PC-3 (cell line): ENCODE data around the gene CUL2. TPM values are rescaled to one million over a fixed set of nuclear protein-coding genes. Genes with fewer than 3 reads are reported as not detected.

Experiments
- ATAC-seq: fragments of 200-7000 bp; cut with Tn5 transposase; 2 replicates; pipeline ENCODE4 v1.9.1; 2020; ENCODE audit warnings: mild to moderate bottlenecking, moderate library complexity
- BruUV-seq: library from RNA; stranded (reverse); fragments of 400-500 nt; replicated peaks from 2 replicates; lab custom pipeline; 2021; lab: Mats Ljungman, UMichigan
- CTCF ChIA-PET: fragments of 300-600 bp; sonication (Branson Sonifier 250); formaldehyde crosslinking; loops from one replicate; lab custom pipeline; 2022; ENCODE audit warnings: antibody characterized with exemption; lab: Charles Lee
- POLR2A ChIA-PET: fragments of 300-600 bp; sonication (Branson Sonifier 250); formaldehyde crosslinking; loops from one replicate; lab custom pipeline; 2022; ENCODE audit warnings: antibody characterized with exemption; ENCODE audit not compliant: unreplicated experiment; lab: Charles Lee
- DNase-seq: peaks from one replicate; pipeline ENCODE4 v3.0.0-alpha.2; 2015
- H2AFZ ChIP-seq: fragments of 300-600 bp; sonication (generic); 2 replicates; pipeline ENCODE4 v1.6.0; 2016; ENCODE audit warnings: antibody characterized with exemption, low read length
- H3F3A ChIP-seq: fragments of 300-600 bp; sonication (generic); one replicate; pipeline ENCODE4 v1.6.0; 2017; ENCODE audit warnings: antibody characterized with exemption, low read length, control low read depth, mild to moderate bottlenecking; ENCODE audit not compliant: unreplicated experiment
- H3K27ac ChIP-seq: fragments of 300-600 bp; sonication (generic); 2 replicates; pipeline ENCODE4 v1.5.1; 2016; ENCODE audit warnings: mild to moderate bottlenecking, low read length
- H3K27me3 ChIP-seq: fragments of 300-600 bp; sonication (generic); 2 replicates; pipeline ENCODE4 v1.6.1; 2016; ENCODE audit warnings: low read length, mixed read lengths
- H3K36me3 ChIP-seq: fragments of 300-600 bp; sonication (generic); 2 replicates; pipeline ENCODE4 v1.6.1; 2016; ENCODE audit warnings: low read depth, mixed run types, low read length, mixed read lengths
- H3K4me1 ChIP-seq: fragments of 300-600 bp; sonication (generic); 2 replicates; pipeline ENCODE4 v1.5.1; 2016; ENCODE audit warnings: low read length; ENCODE audit not compliant: insufficient read depth
- H3K4me2 ChIP-seq: fragments of 300-600 bp; sonication (generic); 2 replicates; pipeline ENCODE4 v1.6.0; 2016; ENCODE audit warnings: low read length
- H3K4me3 ChIP-seq: fragments of 300-600 bp; sonication (generic); 2 replicates; pipeline ENCODE4 v1.5.1; 2016; ENCODE audit warnings: mild to moderate bottlenecking, low read length, mixed read lengths
- H3K79me2 ChIP-seq: fragments of 300-600 bp; sonication (generic); 2 replicates; pipeline ENCODE4 v1.6.1; 2017; ENCODE audit warnings: low read length, mixed read lengths
- H3K9ac ChIP-seq: fragments of 300-600 bp; sonication (generic); 2 replicates; pipeline ENCODE4 v1.6.0; 2016; ENCODE audit warnings: mild to moderate bottlenecking, low read length
- H3K9me2 ChIP-seq: fragments of 300-600 bp; sonication (generic); replicated peaks from 2 replicates; pipeline ENCODE4 v1.6.1; 2016; ENCODE audit warnings: mixed run types, low read length, mixed read lengths
- H3K9me3 ChIP-seq: fragments of 300-600 bp; sonication (generic); 2 replicates; pipeline ENCODE4 v1.6.1; 2016; ENCODE audit warnings: low read length, mixed read lengths
- H4K20me1 ChIP-seq: fragments of 300-600 bp; sonication (generic); 2 replicates; pipeline ENCODE4 v1.6.1; 2016; ENCODE audit warnings: low read length, mixed read lengths
- EZH2 ChIP-seq: fragments of 300-600 bp; sonication (generic); IDR thresholded peaks from one replicate; pipeline ENCODE4 v1.6.1; 2017; ENCODE audit warnings: antibody characterized with exemption, mild to moderate bottlenecking, low read length; ENCODE audit not compliant: unreplicated experiment
- EZH2phosphoT487 ChIP-seq: fragments of 300-600 bp; sonication (generic); IDR thresholded peaks from 2 replicates; pipeline ENCODE4 v1.6.1; 2018; ENCODE audit warnings: mild to moderate bottlenecking, antibody characterized with exemption, low read length, borderline replicate concordance
- intact Hi-C: fragments of 100-400 bp; cut with micrococcal nuclease; formaldehyde crosslinking; loops from 2 replicates; pipeline ENCODE4 v1.9.0; 2023
- total RNA-seq: library from RNA; depleted of rRNA; stranded (reverse); fragments of >200 nt; gene quantifications from 2 replicates; pipeline ENCODE4 v1.2.3, GENCODE V29; 2014
- TF ChIP-seq, protein P1 (sequence below): fragments of 300-600 bp; sonication (generic); conservative IDR thresholded peaks from 2 replicates; pipeline ENCODE4 v1.5.1; 2017; ENCODE audit warnings: antibody characterized with exemption, low read depth, mild to moderate bottlenecking, low read length

CUL2 gene
- total RNA-seq, 1 experiment from 2014 or later: 129 TPM

DNA sequence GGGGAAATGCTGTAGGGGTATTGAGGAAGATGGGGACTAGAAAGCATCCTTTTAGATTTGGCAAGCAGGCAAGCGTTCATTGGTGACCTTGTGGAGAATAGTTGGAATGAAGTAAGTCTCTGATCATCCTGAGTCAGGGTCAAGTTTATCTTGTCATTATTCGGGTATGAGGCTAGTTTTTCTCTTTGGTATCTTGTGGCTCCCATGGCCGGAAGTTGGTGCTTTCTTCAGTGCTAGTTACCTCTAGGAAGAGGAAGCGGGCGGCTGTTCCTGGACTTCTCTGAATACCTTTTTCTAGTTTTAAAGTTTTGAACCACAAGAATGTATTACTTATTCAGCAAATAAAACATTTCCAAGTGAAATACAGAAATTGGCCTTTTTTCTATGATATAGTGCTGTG is 45.7 kb upstream of the CUL2 start:
- Histone ChIP-seq H3K4me2 (no peak overlapping the region), H4K20me1 (peaks cover 9% of the 10 kb centered on the region; the same call in 1 of the 2 replicates), H3K27ac (no peak overlapping the region), H3K79me2 (peaks cover 62% of the 10 kb centered on the region), H3K27me3 (no peaks in the 10 kb centered on the region), H3K9ac (no peak overlapping the region), H3K4me1 (peaks cover 7% of the 10 kb centered on the region), H2AFZ (no peak overlapping the region), H3K9me2 (no peaks in the 10 kb centered on the region), H3K4me3 (no peak overlapping the region), H3K36me3 (no peaks in the 10 kb centered on the region), H3F3A (no peaks in the 10 kb centered on the region), H3K9me3 (no peaks in the 10 kb centered on the region)
- ATAC-seq (no peak), DNase-seq (no peak)
- ChIA-PET POLR2A (no interaction called here), CTCF (no interaction called here)
- TF ChIP-seq EZH2 (no peak), EZH2phosphoT487 (no peak)
- TF ChIP-seq, protein P1, sequence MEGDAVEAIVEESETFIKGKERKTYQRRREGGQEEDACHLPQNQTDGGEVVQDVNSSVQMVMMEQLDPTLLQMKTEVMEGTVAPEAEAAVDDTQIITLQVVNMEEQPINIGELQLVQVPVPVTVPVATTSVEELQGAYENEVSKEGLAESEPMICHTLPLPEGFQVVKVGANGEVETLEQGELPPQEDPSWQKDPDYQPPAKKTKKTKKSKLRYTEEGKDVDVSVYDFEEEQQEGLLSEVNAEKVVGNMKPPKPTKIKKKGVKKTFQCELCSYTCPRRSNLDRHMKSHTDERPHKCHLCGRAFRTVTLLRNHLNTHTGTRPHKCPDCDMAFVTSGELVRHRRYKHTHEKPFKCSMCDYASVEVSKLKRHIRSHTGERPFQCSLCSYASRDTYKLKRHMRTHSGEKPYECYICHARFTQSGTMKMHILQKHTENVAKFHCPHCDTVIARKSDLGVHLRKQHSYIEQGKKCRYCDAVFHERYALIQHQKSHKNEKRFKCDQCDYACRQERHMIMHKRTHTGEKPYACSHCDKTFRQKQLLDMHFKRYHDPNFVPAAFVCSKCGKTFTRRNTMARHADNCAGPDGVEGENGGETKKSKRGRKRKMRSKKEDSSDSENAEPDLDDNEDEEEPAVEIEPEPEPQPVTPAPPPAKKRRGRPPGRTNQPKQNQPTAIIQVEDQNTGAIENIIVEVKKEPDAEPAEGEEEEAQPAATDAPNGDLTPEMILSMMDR: no peak
- intact Hi-C loops: no loop called here
- BruUV-seq: no TSS peak

DNA sequence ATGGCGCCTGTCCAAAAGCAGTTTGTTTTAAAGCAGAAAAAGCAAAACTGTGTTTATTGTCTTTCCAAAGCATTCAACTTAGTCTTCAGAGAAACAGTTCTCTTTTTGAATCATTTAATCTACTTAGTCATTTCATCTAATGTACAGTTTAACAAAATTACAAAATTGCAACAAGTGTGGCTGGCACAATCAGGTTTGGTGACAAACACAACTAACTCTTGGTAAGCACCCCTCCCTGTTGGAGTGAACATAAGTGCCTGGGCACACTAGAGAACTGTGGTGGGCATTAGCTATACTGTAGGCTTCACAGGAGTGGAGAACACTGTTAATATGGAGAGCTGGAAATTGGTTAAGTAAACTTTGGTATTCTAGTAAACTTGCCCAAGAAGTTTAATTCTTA is 43.4 kb upstream of the CUL2 start:
- H3K79me2 ChIP-seq: peaks cover 78% of the 10 kb centered on the region
- peaks cover 22% of the 10 kb centered on the region; the same call in 1 of the 2 replicates for H4K20me1 ChIP-seq
- ChIA-PET CTCF (no interaction called here), POLR2A (no interaction called here)
- no peaks in the 10 kb centered on the region for H3K36me3 ChIP-seq
- H3K4me1 ChIP-seq: peaks cover 30% of the 10 kb centered on the region
- ATAC-seq (no peak), DNase-seq (no peak)
- peaks cover 10% of the 10 kb centered on the region for H3F3A ChIP-seq
- BruUV-seq: no TSS peak
- no peaks in the 10 kb centered on the region for H3K9me2 ChIP-seq
- H3K4me2 ChIP-seq: no peak overlapping the region
- H2AFZ ChIP-seq: no peak overlapping the region
- no peak overlapping the region for H3K4me3 ChIP-seq
- TF ChIP-seq, protein P1: no peak
- TF ChIP-seq EZH2 (no peak), EZH2phosphoT487 (no peak)
- no peaks in the 10 kb centered on the region for H3K27me3 ChIP-seq
- no peak overlapping the region for H3K9ac ChIP-seq
- no peaks in the 10 kb centered on the region for H3K9me3 ChIP-seq
- H3K27ac ChIP-seq: no peak overlapping the region
- intact Hi-C loops: no loop called here

DNA sequence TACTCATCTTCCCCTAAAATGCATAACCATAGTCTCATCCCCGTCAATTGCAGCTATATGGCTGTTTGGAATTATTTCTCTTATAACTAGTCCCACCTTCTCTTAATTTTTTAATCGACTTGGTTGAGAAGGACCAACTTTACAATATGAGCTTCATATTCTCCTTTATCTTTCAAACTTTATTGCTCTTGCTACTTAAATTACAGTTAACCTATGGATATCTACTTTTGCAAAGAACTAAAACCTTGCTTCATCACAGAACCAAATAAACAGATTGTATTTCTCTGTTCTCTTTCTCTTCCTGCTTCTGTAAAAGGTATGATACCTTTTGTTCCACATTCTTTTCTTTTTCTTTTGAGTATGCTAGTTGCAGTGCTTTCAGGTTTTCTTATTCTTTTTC is 42.6 kb upstream of the CUL2 start:
- H3K36me3 ChIP-seq: no peaks in the 10 kb centered on the region
- no TSS peak for BruUV-seq
- H3K4me1 ChIP-seq: peaks cover 36% of the 10 kb centered on the region
- no peaks in the 10 kb centered on the region for H3K27me3 ChIP-seq
- H3K9ac ChIP-seq: no peak overlapping the region
- ATAC-seq (no peak), DNase-seq (no peak)
- intact Hi-C loops: no loop called here
- peaks cover 22% of the 10 kb centered on the region; the same call in 1 of the 2 replicates for H4K20me1 ChIP-seq
- H3F3A ChIP-seq: peaks cover 10% of the 10 kb centered on the region
- H3K4me3 ChIP-seq: no peak overlapping the region
- peaks cover 83% of the 10 kb centered on the region for H3K79me2 ChIP-seq
- H3K4me2 ChIP-seq: no peak overlapping the region
- no peaks in the 10 kb centered on the region for H3K9me2 ChIP-seq
- H2AFZ ChIP-seq: no peak overlapping the region
- TF ChIP-seq EZH2phosphoT487 (no peak), EZH2 (no peak)
- TF ChIP-seq, protein P1: no peak
- no peak overlapping the region for H3K27ac ChIP-seq
- ChIA-PET CTCF (interaction anchor here (1.7 kb wide), 1 partner anchor 63 kb away, joined by 6 read pairs; no protein-coding TSS in a partner anchor), POLR2A (no interaction called here)
- no peaks in the 10 kb centered on the region for H3K9me3 ChIP-seq
